ENCODE data around the gene PPP2R5B.
"Not testable (repeated sequence)": the region's sequence is repeated elsewhere in the genome, so short reads cannot be mapped to it uniquely, and the experiment has no call there.

PPP2R5B gene

GRCh38 chr11:64970731-64971151 is 46.3 kb downstream of the PPP2R5B start:
- H3K27ac ChIP-seq = no peak overlapping the region
- TF ChIP-seq CTCF (IDR thresholded peaks at IDR 0.05) (no peak), ZFX (IDR thresholded peaks at IDR 0.05; ENCODE audit: borderline replicate concordance) (no peak)

GRCh38 chr11:64971421-64972233 is 47.1 kb downstream of the PPP2R5B start, which contains the start of gene MAJIN:
TSS of gene MAJIN (minus strand) at chr11:64972108. CDS start at chr11:64959405, 12,703 bp downstream.
- no peak for TF ChIP-seq CTCF (IDR thresholded peaks at IDR 0.05)
- TF ChIP-seq ZFX (IDR thresholded peaks at IDR 0.05; ENCODE audit: borderline replicate concordance) = no peak
- peak within 1 kb of the TSS; percentile 72 for H3K27ac ChIP-seq

- no peak for TF ChIP-seq CTCF (IDR thresholded peaks at IDR 0.05)
- H3K27ac ChIP-seq = no peak overlapping the region
Observed at GRCh38 chr11:64974124-64974523, 49.6 kb downstream of the PPP2R5B start.

GRCh38 chr11:64976651-64977050 is 52.2 kb downstream of the PPP2R5B start:
- H3K27ac ChIP-seq = no peak overlapping the region
- no peak for TF ChIP-seq CTCF (IDR thresholded peaks at IDR 0.05)
- no peak for TF ChIP-seq ZFX (IDR thresholded peaks at IDR 0.05; ENCODE audit: borderline replicate concordance)

GRCh38 chr11:64983339-64983738 is 58.9 kb downstream of the PPP2R5B start:
- not testable (repeated sequence) for H3K27ac ChIP-seq

Data from 22Rv1 (cell line).